GM19463 (cell line): ENCODE measurements around the gene CHRNA4.
"Not testable (repeated sequence)": the region's sequence is repeated elsewhere in the genome, so short reads cannot be mapped to it uniquely, and the experiment has no call there.

ENCODE experiments used
- ATAC-seq: cut with Tn5 transposase; IDR thresholded peaks from one replicate; pipeline ENCODE4 v1.9.1; 2021; ENCODE audit warnings: mild to moderate bottlenecking, moderate library complexity; ENCODE audit not compliant: unreplicated experiment

CHRNA4 gene

DNA sequence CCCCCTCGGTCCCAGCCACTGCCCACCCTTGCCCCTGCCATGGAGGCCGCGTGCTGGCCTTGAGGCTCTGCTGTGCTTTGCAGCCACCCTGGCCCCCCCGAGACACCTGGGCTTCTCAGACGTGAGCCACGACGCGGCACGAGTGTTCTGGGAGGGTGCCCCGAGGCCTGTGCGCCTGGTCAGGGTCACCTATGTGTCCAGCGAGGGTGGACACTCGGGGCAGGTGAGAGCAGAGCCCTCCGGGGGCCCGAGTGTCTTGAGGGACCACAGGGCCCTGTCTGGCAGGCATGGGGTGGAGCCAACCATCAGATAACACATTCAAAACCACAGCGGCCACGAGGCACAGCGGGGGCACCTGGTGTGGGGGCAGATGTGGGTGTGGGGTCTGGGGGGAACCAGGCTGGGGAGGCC is 49.3 kb downstream of the CHRNA4 start:
- ATAC-seq, result no peak

- ATAC-seq, result no peak
These were observed 49.8 kb downstream of the CHRNA4 start for GRCh38 chr20:63311186-63311832.

DNA sequence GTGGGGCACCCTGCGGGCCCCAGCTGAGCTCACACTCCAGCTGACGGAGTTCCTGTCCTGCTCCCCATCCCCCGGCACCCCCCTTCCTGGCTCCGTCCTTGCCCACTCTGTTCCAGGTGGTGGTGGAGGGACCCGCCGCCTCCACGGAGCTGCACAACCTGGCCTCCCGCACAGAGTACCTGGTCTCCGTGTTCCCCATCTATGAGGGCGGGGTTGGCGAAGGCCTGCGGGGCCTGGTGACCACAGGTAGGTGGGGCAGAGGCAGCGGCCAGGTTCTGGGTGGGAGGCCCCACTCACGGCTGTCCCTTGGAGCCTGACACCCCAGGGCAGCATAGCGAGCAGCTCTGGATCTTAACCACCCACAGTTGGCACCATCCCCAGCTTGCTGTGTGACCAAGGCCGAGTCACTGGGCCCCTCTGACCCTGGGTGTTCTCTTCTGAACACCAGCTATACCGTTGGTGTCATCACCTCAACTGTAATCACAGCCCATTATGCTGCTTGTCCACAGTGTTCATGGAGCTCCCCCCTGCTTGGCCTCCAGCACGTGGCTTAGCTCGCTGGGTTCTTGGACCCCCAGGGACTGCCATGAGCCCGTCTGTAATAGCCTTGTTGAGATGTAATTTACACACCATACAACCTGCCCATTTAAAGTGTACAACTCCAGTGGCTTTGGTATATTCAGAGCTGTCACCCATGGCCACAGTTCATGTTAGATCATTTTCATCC is 50.7 kb downstream of the CHRNA4 start:
- no peak for ATAC-seq

DNA sequence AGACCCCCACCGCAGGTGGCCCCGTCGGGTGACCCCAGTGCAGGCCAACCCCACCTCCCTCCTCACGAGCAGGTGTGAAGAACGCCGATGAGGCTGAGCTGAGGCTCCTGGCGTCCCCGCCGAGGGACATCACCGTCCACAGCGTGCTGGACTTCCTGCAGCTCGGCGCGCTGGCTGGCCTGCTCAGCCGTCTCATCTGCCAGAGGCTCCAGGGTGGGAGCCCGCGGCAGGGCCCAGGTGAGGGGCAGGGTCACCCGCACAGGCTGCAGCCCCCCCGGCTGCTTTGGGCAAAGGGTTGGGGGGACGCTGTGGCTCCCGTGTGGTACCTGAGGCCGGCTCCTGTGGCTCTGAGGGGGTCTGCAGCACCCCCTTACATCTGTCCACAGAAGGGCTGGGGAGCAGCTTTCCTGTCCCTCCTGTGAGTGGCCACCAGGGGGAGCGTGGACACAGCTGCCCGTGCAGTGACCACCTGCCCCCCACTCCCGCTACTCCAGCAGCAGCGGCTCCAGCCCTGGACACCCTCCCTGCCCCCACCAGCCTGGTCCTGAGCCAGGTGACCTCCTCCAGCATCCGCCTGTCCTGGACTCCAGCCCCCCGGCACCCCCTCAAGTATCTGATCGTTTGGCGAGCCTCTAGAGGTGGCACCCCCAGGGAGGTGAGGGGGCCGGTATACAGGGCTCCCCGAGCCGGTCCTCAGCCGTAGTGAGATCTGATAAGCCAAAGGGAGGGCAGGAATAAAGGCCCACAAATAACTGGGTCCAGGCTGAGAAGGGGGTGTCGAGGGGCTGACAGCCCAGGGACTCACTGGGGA is 51.7 kb downstream of the CHRNA4 start:
- ATAC-seq, result no peak

DNA sequence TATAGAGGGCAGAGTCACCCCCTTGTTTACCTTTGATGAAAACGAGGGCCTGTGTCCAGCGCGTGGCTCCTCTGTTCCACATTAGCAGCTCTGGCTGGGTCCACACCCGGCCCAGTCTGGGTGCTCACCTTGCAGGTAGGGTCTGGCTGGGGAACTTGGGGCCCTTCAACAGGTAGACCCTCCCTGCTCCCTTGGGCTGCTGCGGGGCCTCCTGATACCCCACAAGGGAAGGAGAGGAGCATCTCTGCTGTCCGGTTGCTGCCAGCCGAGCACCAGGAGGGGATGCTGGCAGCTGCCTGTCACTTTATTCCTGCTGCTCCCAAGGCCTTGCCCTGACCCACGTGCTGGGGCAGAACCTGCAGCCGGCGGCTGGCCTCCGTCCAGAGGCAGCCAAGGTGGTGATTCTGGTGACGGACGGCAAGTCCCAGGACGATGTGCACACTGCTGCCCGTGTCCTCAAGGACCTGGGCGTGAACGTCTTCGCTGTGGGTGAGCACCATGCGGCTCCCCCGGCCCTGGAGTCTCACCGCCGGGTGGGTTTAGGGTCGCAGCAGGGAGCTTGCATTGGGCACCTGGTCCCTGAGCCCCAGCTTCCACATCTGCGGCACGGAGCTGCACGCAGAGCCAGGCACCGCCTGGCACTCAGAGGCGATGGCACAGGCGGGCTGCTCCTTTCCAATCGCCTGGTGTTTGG is 52.8 kb downstream of the CHRNA4 start:
- ATAC-seq, result no peak

DNA sequence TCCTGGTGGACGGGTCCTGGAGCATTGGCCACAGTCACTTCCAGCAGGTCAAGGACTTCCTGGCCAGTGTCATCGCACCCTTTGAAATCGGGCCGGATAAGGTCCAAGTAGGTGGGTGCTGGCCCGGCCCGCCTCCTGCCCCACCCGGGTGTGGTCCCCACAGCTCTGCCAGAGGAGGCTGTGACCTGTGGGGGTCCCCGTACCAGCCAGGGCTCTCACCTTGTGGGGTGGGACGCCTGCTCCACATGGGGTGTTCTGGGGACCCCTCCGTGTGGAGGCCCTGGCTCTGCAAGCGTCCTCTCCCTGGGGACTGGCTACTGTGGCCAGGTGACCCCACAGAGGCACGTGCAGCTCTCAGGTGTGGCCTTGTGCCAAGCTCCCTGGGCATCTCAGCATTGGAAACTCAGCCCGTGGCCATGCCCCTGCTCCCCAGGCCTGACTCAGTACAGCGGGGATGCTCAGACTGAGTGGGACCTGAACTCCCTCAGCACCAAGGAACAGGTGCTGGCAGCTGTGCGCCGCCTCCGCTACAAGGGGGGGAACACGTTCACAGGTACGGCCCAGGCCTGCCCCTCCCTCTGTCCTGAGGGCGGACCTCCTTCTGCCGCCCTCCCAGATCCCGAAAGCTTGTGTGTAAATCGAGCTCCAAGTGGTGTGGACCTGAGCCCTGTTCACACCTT is 53.5 kb downstream of the CHRNA4 start:
- ATAC-seq, result no peak

DNA sequence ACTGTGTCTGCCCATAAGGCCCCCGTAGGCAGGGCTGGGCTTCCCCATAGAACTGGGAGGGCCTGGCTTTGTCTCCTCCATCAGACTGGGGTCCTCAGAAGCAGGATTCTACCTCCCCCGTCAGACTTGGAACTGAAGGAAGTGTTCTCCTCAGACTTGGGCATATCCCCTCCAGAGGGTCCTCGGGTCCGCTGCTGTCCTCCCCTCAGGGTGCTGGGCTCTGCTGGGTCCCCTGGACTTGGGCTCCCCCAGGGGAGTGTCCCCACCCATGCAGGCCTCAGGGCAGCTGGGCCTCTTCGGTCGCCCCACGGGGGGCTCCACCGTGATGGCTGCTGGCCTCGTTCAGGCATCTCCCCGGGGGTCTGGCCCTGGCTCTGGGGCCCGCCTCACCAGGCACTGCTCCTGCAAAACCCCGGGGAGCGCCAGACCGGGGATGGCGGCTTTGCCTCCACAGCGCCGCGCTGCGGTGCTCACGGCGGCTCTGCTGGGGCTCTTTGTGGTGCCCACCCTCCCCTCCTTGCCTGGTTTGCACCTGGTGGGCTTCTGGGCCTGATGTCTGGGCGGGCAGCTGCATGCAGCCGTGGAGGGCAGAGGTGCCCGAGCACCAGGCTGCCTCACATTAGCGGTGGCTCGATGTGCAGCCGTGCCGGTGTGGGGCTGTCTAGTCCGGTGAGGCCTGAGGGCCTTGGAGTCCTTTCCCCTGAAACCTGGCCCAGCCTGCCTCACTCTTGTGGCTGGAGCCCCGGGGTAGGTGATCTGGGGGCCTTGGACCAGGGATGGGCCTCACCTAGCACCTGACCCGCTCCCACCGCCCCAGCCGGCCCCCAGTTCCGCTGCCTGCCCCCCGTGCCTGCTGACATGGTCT is 54.2 kb downstream of the CHRNA4 start:
- ATAC-seq, result no peak

DNA sequence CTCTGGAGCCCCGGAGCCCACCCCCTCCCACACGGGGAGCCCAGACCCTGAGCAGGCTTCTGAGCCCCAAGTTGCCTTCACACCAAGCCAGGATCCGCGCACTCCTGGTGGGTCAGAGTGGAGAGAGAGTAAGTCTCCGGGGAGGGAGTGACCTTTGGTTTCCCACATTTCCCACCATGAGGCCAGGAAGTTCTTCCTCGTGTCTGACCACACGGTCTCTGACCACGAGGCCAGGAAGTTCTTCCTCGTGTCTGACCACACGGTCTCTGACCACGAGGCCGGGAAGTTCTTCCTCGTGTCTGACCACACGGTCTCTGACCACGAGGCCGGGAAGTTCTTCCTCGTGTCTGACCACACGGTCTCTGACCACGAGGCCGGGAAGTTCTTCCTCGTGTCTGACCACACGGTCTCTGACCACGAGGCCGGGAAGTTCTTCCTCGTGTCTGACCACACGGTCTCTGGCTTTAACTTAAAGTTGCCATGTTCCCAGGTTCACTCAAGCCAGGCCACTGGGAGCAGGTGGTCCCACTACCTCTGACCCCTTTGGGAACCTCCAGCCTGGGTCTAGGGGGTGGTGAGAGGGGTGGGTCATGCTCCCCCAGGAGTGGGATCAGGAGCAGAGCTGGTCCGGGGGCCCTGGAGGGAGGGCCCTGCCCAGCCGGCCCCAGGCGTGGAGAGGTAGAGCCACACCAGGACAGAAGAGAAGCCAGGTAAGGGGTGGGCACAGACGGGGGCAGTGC is 55.0 kb downstream of the CHRNA4 start:
- ATAC-seq, result not testable (repeated sequence)

DNA sequence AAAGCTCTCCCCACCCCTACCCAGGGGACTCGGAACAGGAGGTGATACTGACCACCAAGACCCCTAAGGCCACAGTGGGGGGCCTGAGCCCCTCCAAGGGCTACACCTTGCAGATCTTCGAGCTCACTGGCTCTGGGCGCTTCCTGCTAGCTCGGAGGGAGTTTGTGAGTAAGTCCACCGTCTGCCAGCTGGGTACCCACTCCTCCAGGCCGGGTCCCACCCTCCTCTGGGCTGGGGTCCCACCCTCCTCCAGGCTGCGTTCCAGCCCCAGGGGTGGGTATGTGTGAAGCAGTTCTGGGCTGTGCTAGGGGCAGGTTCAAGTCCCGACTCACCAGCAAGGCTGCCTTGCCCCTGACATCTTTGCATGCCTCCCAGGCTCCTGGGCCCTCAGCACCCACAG is 55.8 kb downstream of the CHRNA4 start:
- no peak for ATAC-seq

GRCh38 chr20:63303095-63303666 is 58.0 kb downstream of the CHRNA4 start:
- ATAC-seq, result no peak

- ATAC-seq, result no peak
These were observed 59.5 kb downstream of the CHRNA4 start for GRCh38 chr20:63301671-63302070.

DNA sequence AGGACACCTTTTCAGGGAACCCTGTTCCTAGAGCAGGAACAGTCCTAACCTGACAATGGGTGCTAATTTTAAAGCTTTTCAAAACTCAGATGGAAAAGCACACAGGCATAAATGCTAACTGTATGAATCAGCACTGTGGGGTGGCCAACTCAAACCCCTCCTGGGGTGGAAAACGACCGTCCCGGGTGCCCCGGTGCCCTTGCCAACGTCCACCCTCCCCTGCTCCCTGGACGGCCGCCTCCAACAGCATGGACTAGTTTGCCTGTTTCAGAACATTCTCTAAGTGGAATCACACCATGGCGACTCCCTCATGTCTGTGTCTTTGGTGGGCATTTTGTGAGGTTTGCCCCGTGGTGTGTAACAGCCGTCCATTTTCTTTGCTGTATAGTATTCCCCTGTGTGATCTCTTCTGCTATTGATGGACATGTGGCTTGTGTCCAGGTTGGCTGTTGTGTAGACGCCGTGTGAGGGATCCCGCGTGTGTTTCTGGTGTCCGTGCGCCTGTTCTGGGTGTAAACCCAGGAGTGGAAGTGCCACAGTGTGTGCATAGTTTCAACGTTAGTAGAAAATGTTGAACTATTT is 62.3 kb downstream of the CHRNA4 start:
- ATAC-seq, result no peak

GRCh38 chr20:63297796-63298572 is 63.2 kb downstream of the CHRNA4 start:
- no peak for ATAC-seq

DNA sequence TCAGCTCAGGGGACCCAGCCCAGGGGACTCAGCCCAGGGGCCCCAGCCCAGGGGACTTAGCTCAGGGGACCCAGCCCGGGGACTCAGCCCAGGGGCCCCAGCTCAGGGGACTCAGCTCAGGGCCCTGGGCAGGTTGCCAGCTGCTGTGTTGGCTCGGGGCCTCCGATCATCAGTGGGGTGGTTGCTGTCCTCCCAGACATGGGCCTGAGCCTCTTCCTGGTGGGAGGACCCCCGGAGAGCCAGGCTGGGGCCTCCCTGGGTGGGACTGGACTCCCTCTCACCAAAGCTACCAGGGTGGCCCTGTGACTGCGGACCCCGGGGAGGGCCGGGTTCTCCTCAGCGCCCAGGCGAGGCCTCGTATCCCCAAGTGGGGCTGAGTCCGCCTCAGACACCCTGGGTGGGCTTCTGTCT is 63.8 kb downstream of the CHRNA4 start:
- ATAC-seq, result no peak

DNA sequence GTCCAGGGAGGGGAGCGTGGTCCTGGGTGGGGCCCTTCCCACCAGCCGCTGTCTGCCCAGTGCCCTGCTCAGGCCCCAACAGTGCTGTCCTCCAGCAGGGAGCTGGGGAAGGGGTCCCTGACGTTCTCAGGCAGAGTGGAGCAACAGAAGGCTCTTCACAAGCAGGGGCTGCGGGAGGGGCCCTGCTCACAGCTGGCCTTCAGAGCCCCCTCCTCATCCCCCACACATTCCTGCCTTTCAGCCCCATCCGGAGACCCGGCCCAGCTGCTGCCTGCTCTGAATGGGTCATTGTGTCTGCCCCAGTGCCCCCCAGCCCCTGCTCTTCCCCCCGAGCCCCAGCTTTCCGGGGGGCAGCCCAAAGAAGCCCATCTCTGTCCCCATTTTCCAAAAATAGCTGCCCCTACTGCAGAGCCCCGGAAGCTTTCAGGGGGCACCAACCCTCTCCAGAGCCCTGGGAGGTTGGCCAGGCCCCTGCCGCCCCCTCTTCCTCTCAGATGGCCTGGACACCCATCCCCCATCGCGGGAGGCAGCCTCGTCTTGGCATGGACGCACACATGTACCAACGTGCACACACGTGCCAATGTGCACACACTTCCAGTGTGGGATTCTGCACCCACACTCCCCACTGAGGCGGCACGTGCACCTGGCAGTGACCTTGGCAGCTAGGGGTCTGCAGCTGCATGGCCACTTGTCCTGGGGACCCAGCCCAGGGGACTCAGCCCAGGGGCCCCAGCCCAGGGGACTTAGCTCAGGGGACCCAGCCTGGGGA is 64.4 kb downstream of the CHRNA4 start:
- ATAC-seq, result no peak

GRCh38 chr20:63295846-63296245 is 65.3 kb downstream of the CHRNA4 start:
- no peak for ATAC-seq

- no peak for ATAC-seq
These were observed 65.7 kb downstream of the CHRNA4 start for GRCh38 chr20:63295422-63295821.
